K562 (cell line): ENCODE measurements around the gene CTTNBP2NL. TPM values are rescaled to one million over a fixed set of nuclear protein-coding genes. Genes with fewer than 3 reads are reported as not detected.

Experiments used
- ATAC-seq: fragments of 200-7000 bp; cut with Tn5 transposase; 3 replicates; pipeline ENCODE4 v1.9.1; 2020; ENCODE audit warnings: moderate library complexity
- BruUV-seq: library from RNA; stranded (reverse); fragments of 400-500 nt; replicated peaks from 2 replicates; lab custom pipeline; 2021; lab: Mats Ljungman, UMichigan
- CTCF ChIA-PET: fragments of 300-600 bp; formaldehyde crosslinking; extraction: SDS; loops from one replicate; lab custom pipeline; 2021; ENCODE audit warnings: low intra/inter-chr PET ratio; lab: Yijun Ruan, JAX
- POLR2A ChIA-PET: fragments of 300-600, 350-650 bp; sonication (Branson Sonifier 250); formaldehyde crosslinking; extraction: SDS; loops from one replicate; lab custom pipeline; 2021; ENCODE audit warnings: antibody characterized with exemption, inconsistent platforms; lab: Yijun Ruan, JAX
- DNase-seq, 4 experiments: peaks; one replicate each; pipeline versions ENCODE4 v3.0.0 to v3.0.0-alpha.2; 2011 to 2018; ENCODE audit warnings: low spot score in 3 of 4, mixed read lengths in 3 of 4; ENCODE audit errors: extremely low read depth in 1 of 4
- FAIRE-seq: peaks from 2 replicates; lab custom pipeline; 2011; peaks lifted over from hg19 to GRCh38; lab: Jason Lieb, UNC
- H2AFZ ChIP-seq: 2 replicates; pipeline ENCODE4 v1.6.0; 2011; ENCODE audit warnings: low read depth, low read length, control low read depth, inconsistent platforms
- H3K27ac ChIP-seq: fragments of 200-600 bp; 3 replicates; pipeline ENCODE4 v1.8.0; 2011; ENCODE audit warnings: low read depth, mild to moderate bottlenecking, control low read depth, inconsistent platforms, low read length, moderate library complexity, mixed read lengths; ENCODE audit errors: extremely low read depth
- H3K27me3 ChIP-seq, 2 experiments: fragments of 300-600 bp in 1 of 2; 2 replicates in 1 of 2; 3 replicates in 1 of 2; pipeline versions ENCODE4 v1.6.0 to v1.8.0; 2011; ENCODE audit warnings: inconsistent platforms in 2 of 2, low read length in 2 of 2, mild to moderate bottlenecking in 1 of 2, mixed read lengths in 1 of 2, moderate library complexity in 1 of 2; ENCODE audit not compliant: control insufficient read depth in 2 of 2, insufficient read depth in 2 of 2
- H3K36me3 ChIP-seq: fragments of 300-600 bp; 3 replicates; pipeline ENCODE4 v1.8.0; 2011; ENCODE audit warnings: mild to moderate bottlenecking, low read length, inconsistent platforms; ENCODE audit not compliant: control insufficient read depth, insufficient read depth
- H3K4me1 ChIP-seq, 2 experiments: fragments of 200-600 bp in 1 of 2; replicated peaks in 1 of 2; 2 replicates in 1 of 2; 3 replicates in 1 of 2; pipeline versions ENCODE4 v1.5.1 to v1.8.0; 2011; ENCODE audit warnings: inconsistent platforms in 2 of 2, low read length in 2 of 2, mild to moderate bottlenecking in 1 of 2, mixed read lengths in 1 of 2, moderate library complexity in 1 of 2; ENCODE audit not compliant: control insufficient read depth in 2 of 2, insufficient read depth in 2 of 2
- H3K4me2 ChIP-seq: 2 replicates; pipeline ENCODE4 v1.6.1; 2011; ENCODE audit warnings: low read length, control low read depth, inconsistent platforms, mixed read lengths; ENCODE audit not compliant: insufficient read depth
- H3K4me3 ChIP-seq: fragments of 200-600 bp; sonication (generic), shearing (Covaris generic); 2 replicates; pipeline ENCODE4 v1.5.1; 2016; ENCODE audit warnings: control low read depth, inconsistent platforms
- H3K79me2 ChIP-seq: fragments of 200-600 bp; 3 replicates; pipeline ENCODE4 v1.8.0; 2011; ENCODE audit warnings: low read length, inconsistent platforms; ENCODE audit not compliant: control insufficient read depth, insufficient read depth
- H3K9ac ChIP-seq, 2 experiments: 2 replicates each; pipeline versions ENCODE4 v1.6.0 to v1.6.1; 2011; ENCODE audit warnings: low read depth in 2 of 2, low read length in 2 of 2, control low read depth in 1 of 2, inconsistent platforms in 1 of 2, mild to moderate bottlenecking in 1 of 2, mixed read lengths in 1 of 2; ENCODE audit not compliant: insufficient read depth in 1 of 2
- H3K9me1 ChIP-seq: one replicate; pipeline ENCODE4 v1.6.0; 2011; ENCODE audit warnings: inconsistent platforms, mild to moderate bottlenecking, low read length, moderate library complexity; ENCODE audit not compliant: control insufficient read depth, insufficient read depth
- H3K9me3 ChIP-seq: replicated peaks from 2 replicates; pipeline ENCODE4 v1.5.1; 2011; ENCODE audit warnings: low read depth, low read length, inconsistent platforms; ENCODE audit not compliant: control insufficient read depth, insufficient read depth
- H4K20me1 ChIP-seq: replicated peaks from 2 replicates; pipeline ENCODE4 v1.6.1; 2011; ENCODE audit warnings: low read length, inconsistent platforms, mixed read lengths; ENCODE audit not compliant: control insufficient read depth, insufficient read depth
- WGBS: fragments of 100-300 bp; shearing (Covaris generic); methylation state at CpG from one replicate; pipeline ENCODE4 v1.1.6; 2016; ENCODE audit warnings: low coverage, mixed read lengths; ENCODE audit not compliant: insufficient coverage; ENCODE audit errors: missing lambda C conversion rate; 5-methylcytosine and 5-hydroxymethylcytosine counted together
- in situ Hi-C: fragments of 300-500 bp; cut with MboI; formaldehyde crosslinking; loops from 4 replicates; pipeline ENCODE4 v1.15.0; 2018; ENCODE audit warnings: inconsistent platforms, mixed read lengths
- intact Hi-C: fragments of 100-400 bp; cut with micrococcal nuclease; formaldehyde crosslinking; loops from 2 replicates; pipeline ENCODE4 v1.14.2; 2022
- polyA plus RNA-seq, 8 experiments: library from polyadenylated mRNA; depleted of rRNA in 4 of 8; stranded (reverse) in 5 of 8; unstranded in 3 of 8; fragments of >200 nt; fragmentation: Nextera tagmentation in 2 of 8; fragmentation: Illumina TruSeq in 1 of 8; extraction: Ambion mirVana in 2 of 8; extraction: Trizol in 1 of 8; gene quantifications; 2 replicates each; pipeline versions ENCODE4 v1.2.1 to v1.2.3, GENCODE V29; 2011 to 2014; ENCODE audit warnings: inconsistent platforms in 1 of 8, missing spikeins in 1 of 8
- total RNA-seq, 7 experiments: library from RNA; depleted of rRNA in 6 of 7; stranded (reverse); fragments of >200 nt in 6 of 7; fragmentation: Illumina TruSeq in 2 of 7; extraction: Trizol in 2 of 7; gene quantifications; 2 replicates each; pipeline versions ENCODE4 v1.2.1 to v1.2.3, GENCODE V29; 2011 to 2021; ENCODE audit warnings: low replicate concordance in 1 of 7
- TF ChIP-seq, protein P1 (sequence below), 2 experiments: IDR thresholded peaks; 2 replicates each; pipeline ENCODE4 v1.6.1; 2012; ENCODE audit warnings: improper control_type of control experiment in 2 of 2, low read depth in 2 of 2, low read length in 2 of 2, borderline replicate concordance in 1 of 2

CTTNBP2NL gene
- total and polyA plus RNA-seq, 9 of the 15 experiments (the other 6 are each of a cell fraction or from before 2014, with no cell fraction given): 0.27 to 1.4 (median 0.62) TPM

- in situ Hi-C loops: loop anchor here (5.0 kb wide), 4 partner anchors 69 to 409 kb away; partner anchors contain the start of genes CAPZA1, RHOC and ST7L
- intact Hi-C loops: loop anchor here (5.0 kb wide), 1 partner anchor 649 kb away; no protein-coding TSS in a partner anchor
- H3K4me1 ChIP-seq: peaks cover 11 to 27% of the 10 kb centered on the region in 2 experiments; a peak in 4 of 5 replicates
- H3K36me3 ChIP-seq: no peaks in the 10 kb centered on the region
- H3K9me1 ChIP-seq: no peaks in the 10 kb centered on the region
- H3K4me2 ChIP-seq: no peak overlapping the region
- H3K79me2 ChIP-seq: no peaks in the 10 kb centered on the region
- TF ChIP-seq, protein P1, sequence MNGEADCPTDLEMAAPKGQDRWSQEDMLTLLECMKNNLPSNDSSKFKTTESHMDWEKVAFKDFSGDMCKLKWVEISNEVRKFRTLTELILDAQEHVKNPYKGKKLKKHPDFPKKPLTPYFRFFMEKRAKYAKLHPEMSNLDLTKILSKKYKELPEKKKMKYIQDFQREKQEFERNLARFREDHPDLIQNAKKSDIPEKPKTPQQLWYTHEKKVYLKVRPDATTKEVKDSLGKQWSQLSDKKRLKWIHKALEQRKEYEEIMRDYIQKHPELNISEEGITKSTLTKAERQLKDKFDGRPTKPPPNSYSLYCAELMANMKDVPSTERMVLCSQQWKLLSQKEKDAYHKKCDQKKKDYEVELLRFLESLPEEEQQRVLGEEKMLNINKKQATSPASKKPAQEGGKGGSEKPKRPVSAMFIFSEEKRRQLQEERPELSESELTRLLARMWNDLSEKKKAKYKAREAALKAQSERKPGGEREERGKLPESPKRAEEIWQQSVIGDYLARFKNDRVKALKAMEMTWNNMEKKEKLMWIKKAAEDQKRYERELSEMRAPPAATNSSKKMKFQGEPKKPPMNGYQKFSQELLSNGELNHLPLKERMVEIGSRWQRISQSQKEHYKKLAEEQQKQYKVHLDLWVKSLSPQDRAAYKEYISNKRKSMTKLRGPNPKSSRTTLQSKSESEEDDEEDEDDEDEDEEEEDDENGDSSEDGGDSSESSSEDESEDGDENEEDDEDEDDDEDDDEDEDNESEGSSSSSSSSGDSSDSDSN (IDR thresholded peaks at IDR 0.05; ENCODE audit: borderline replicate concordance in 1 of 2, low read depth in 2 of 2, low read length in 2 of 2): no peak
- POLR2A ChIA-PET: interaction anchor here (0.6 to 1.3 kb wide), 5 partner anchors 32 to 398 kb away, joined by 3 to 4 read pairs (median 3); partner anchors contain the start of gene PPM1J
- H3K27me3 ChIP-seq: peaks cover 3 to 8% of the 10 kb centered on the region in 2 experiments; a peak in 3 of 5 replicates
- H2AFZ ChIP-seq: 0 out of 2 replicates have a peak overlapping the region, but pooled peaks have one; percentile 7
- H3K9me3 ChIP-seq: no peaks in the 10 kb centered on the region
- 32% methylated on average over 3 of the region's 3 CpGs for WGBS
- no peak overlapping the region for H3K4me3 ChIP-seq
- H4K20me1 ChIP-seq: no peaks in the 10 kb centered on the region
- FAIRE-seq (no peak), DNase-seq (no peak), ATAC-seq (no peak)
- CTCF ChIA-PET: interaction anchor here (0.6 to 2.4 kb wide), 3 partner anchors 175 to 313 kb away, joined by 5 to 9 read pairs (median 8); partner anchors contain the start of gene RHOC
- no peak overlapping the region for H3K9ac ChIP-seq
- H3K27ac ChIP-seq: no peak overlapping the region
- BruUV-seq: no TSS peak
Measured at GRCh38 chr1:112393631-112393974, 2.4 kb upstream of the CTTNBP2NL start.
